Measurements from ENCODE around the gene TCF19. TPM values are rescaled to one million over a fixed set of nuclear protein-coding genes. Genes with fewer than 3 reads are reported as not detected.
"Not testable (repeated sequence)": the region's sequence is repeated elsewhere in the genome, so short reads cannot be mapped to it uniquely, and the experiment has no call there.

TCF19 gene
- total RNA-seq, 2 donors from 2014 or later: 1.8 to 2.0 TPM

DNA sequence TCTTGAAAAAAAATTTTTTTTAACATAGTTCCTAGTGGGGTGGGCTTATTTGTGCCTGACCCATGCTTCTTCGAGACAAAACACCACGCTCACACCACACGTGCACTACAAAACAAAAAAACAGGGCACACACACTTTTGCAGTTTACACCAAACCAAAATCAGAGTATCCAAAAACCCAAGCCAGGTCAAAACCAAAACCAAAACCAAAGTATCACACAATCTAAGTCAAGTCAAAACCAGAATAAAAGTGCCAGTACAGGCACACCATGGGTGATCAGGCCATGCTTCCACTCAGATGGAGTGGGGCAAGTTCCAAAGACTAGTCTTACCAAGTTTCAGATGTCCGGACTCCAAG is 27.3 kb downstream of the TCF19 start:
- intact Hi-C loops (cut with DNase I); DNase-seq; H3K36me3 ChIP-seq (replicated peaks in 1 of 2; ENCODE audit: insufficient read depth in 1 of 2, low read depth in 2 of 2); H3K9me3 ChIP-seq; ATAC-seq; H3K27me3 ChIP-seq: not testable (repeated sequence)
- peaks cover 55% of the 10 kb centered on the region for H3K4me1 ChIP-seq
- WGBS, 2 donors: 24 to 35% methylated on average over 4 of the region's 4 CpGs
- peak overlapping the region; percentile 90 to 98 (median 94) for H3K27ac ChIP-seq
- H3K4me3 ChIP-seq: peak overlapping the region in 1 of 2 donors; percentile 6

DNA sequence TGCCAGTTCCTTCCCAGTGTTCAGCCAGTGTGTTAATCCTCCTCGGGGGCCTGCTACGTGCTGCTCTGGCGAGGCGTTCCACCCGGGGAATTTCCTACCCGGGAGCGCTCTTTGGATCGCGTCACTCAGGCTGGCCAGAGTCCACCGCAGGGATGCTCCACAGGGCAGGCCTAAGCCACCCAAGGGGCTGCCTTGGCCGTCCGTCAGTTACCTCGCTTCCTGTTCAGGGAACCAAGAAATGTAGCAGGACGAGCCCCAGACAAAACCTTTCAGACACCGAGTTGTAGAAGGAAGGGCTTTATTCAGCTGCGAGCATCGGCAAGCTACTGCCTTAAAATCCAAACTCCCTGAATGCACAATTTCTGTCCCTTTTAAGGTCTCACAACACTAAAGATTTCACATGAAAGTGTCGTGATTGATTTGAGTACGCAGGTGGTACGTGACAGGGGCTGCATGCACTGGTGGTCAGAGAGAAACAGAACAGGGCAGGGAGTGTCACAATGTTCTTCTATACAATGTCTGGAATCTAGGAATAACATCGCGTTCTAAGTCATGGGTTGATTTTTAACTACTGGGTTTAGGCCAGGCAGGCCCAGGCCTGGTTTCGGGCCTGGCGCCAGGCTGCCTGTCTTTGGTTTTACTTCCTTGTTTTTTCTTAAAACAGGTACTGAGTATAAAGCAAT is 27.8 kb downstream of the TCF19 start:
- peaks cover 50% of the 10 kb centered on the region for H3K4me1 ChIP-seq
- H3K4me3 ChIP-seq: peak overlapping the region in 1 of 2 donors; percentile 6
- TF ChIP-seq, protein P1, sequence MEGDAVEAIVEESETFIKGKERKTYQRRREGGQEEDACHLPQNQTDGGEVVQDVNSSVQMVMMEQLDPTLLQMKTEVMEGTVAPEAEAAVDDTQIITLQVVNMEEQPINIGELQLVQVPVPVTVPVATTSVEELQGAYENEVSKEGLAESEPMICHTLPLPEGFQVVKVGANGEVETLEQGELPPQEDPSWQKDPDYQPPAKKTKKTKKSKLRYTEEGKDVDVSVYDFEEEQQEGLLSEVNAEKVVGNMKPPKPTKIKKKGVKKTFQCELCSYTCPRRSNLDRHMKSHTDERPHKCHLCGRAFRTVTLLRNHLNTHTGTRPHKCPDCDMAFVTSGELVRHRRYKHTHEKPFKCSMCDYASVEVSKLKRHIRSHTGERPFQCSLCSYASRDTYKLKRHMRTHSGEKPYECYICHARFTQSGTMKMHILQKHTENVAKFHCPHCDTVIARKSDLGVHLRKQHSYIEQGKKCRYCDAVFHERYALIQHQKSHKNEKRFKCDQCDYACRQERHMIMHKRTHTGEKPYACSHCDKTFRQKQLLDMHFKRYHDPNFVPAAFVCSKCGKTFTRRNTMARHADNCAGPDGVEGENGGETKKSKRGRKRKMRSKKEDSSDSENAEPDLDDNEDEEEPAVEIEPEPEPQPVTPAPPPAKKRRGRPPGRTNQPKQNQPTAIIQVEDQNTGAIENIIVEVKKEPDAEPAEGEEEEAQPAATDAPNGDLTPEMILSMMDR (IDR thresholded peaks at IDR 0.05): no peak
- TF ChIP-seq POLR2A (IDR thresholded peaks at IDR 0.05): peak; percentile 51 to 90 (median 82)
- ATAC-seq (peak; percentile 66), DNase-seq (peak; percentile 84 to 88 (median 86))
- no peaks in the 10 kb centered on the region for H3K9me3 ChIP-seq
- H3K27me3 ChIP-seq: no peaks in the 10 kb centered on the region
- no peaks in the 10 kb centered on the region for H3K36me3 ChIP-seq (replicated peaks in 1 of 2; ENCODE audit: insufficient read depth in 1 of 2, low read depth in 2 of 2)
- intact Hi-C loops (cut with DNase I): no loop called here
- 7 to 23% methylated on average over 17 to 24 of the region's 24 CpGs for WGBS, 2 donors
- H3K27ac ChIP-seq: peak overlapping the region; percentile 90 to 98 (median 94)

DNA sequence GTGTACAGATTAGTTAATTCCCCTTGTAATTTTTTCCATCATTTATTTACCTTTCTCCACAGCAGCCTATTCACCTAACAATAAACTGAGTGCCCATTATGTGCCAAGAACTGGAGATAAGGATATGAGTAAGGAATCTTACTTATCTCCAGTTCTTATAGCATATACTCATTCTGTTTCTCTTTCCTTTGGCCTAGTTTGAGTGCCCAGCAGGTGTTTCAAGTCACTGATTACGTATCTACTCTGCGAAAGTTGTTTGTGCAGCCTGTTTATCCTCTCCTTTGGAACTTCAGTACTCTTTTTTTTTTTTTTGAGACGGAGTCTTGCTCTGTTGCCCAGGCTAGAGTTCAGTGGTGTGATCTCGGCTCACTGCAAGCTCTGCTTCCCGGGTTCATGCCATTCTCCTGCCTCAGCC is 29.4 kb downstream of the TCF19 start:
- peaks cover 39% of the 10 kb centered on the region for H3K4me1 ChIP-seq
- ATAC-seq: peak; percentile 85
- TF ChIP-seq, protein P1 (IDR thresholded peaks at IDR 0.05): no peak
- TF ChIP-seq POLR2A (IDR thresholded peaks at IDR 0.05): peak in 1 of 3 donors; percentile 24
- no peaks in the 10 kb centered on the region for H3K36me3 ChIP-seq (replicated peaks in 1 of 2; ENCODE audit: insufficient read depth in 1 of 2, low read depth in 2 of 2)
- DNase-seq: peak; percentile 46 to 88 (median 67)
- H3K9me3 ChIP-seq: no peaks in the 10 kb centered on the region
- H3K27me3 ChIP-seq: no peaks in the 10 kb centered on the region
- 21 to 25% methylated on average over 5 of the region's 5 CpGs for WGBS, 2 donors
- intact Hi-C loops (cut with DNase I): no loop called here
- no peak overlapping the region for H3K4me3 ChIP-seq
- H3K27ac ChIP-seq: peak overlapping the region; percentile 84 to 98 (median 92)

DNA sequence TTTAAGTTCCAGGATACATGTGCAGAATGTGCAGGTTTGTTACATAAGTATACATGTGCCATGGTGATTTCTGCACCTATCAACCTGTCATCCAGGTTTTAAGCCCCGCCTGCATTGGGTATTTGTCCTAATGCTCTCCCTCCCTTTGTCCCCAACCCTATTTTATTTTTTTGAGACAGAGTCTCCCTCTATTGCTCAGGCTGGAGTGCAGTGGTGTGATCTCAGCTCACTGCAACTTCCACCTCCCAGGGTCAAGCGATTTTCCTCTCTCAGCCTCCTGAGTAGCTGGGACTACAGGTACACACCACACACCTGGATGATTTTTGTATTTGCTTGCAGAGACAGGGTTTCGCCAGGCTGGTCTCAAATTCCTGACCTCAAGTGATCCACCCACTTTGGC is 30.8 kb downstream of the TCF19 start:
- DNase-seq: peak; percentile 48 to 72 (median 67)
- H3K27me3 ChIP-seq; H3K36me3 ChIP-seq (replicated peaks in 1 of 2; ENCODE audit: insufficient read depth in 1 of 2, low read depth in 2 of 2); H3K4me3 ChIP-seq; intact Hi-C loops (cut with DNase I); H3K9me3 ChIP-seq: not testable (repeated sequence)
- WGBS, 2 donors: 46 to 51% methylated on average over 3 of the region's 3 CpGs
- Histone ChIP-seq H3K27ac (peak overlapping the region in 3 of 4 donors; percentile 73 to 98 (median 93)), H3K4me1 (peaks cover 25% of the 10 kb centered on the region)
- ATAC-seq: peak; percentile 13
- peak in 2 of 3 donors; percentile 21 for TF ChIP-seq POLR2A (IDR thresholded peaks at IDR 0.05)
- TF ChIP-seq, protein P1 (IDR thresholded peaks at IDR 0.05): peak in 3 of 7 experiments; percentile 9 to 22 (median 9)

DNA sequence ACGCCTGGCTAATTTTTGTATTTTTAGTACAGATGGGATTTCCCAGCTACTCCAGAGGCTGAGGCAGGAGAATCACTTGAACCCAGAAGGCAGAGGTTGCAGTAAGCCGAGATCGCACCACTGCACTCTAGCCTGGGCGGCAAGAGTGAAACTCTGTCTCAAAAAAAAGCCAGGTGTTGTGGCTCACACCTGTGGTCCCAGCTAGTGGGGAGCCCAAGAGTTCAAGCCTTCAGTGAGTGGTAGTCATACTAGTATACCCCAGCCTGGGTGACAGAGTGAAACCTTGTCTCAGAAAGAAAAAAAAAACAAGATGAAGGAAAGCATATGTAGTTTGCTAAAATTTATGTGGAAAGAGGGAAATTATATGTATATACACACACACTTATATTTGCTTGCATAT is 32.1 kb downstream of the TCF19 start:
- intact Hi-C loops (cut with DNase I): loop anchor here (5.0 kb wide), 1 partner anchor 53 kb away; the partner anchor contains the start of gene PSORS1C2

More for the DNA sequence above, 32.1 kb downstream of the TCF19 start:
- Histone ChIP-seq H3K9me3 (no peaks in the 10 kb centered on the region), H3K36me3 (replicated peaks in 1 of 2; ENCODE audit: insufficient read depth in 1 of 2, low read depth in 2 of 2) (no peaks in the 10 kb centered on the region), H3K27me3 (no peaks in the 10 kb centered on the region), H3K27ac (peak overlapping the region in 1 of 4 donors; percentile 44), H3K4me1 (peaks cover 24% of the 10 kb centered on the region), H3K4me3 (no peak overlapping the region)
- ATAC-seq (no peak), DNase-seq (no peak)
- TF ChIP-seq, protein P1 (IDR thresholded peaks at IDR 0.05): no peak
- no peak for TF ChIP-seq POLR2A (IDR thresholded peaks at IDR 0.05)
- 60 to 78% methylated on average over 4 of the region's 4 CpGs for WGBS, 2 donors
